Measurements from ENCODE around the gene ASTN2.

DNA sequence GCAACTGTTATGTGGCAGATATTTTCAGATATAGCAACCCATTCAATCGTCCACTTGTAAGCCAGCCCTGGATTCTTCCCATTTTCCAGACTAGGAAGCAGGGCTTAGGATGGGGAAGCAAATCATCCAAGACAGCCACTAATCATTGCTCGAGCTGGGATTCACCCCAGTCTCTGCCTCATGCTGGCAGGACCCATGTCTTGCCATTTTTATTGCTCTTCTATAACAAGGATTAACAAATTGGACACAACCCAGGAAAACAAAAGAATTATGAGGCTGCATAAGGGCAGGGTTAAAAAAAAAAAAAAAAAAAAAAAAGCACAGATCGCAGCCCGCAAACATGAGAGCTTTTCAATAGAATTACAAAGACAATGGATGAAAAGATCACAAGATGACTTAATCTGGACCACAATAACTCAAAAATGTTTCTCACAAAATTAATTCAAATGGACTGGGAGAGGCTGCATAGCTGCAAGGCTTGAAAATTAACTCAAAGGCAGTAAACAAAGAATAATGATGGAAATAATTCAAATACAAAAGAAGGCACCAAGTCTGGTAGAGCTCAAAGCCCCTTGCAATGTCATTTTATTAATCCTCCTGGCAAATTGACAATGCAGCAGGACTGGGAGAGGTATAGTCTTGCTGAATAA, 40.7 kb downstream of the ASTN2 start:
- no peak for TF ChIP-seq EP300 (IDR thresholded peaks at IDR 0.05)
- TF ChIP-seq POLR2A (IDR thresholded peaks at IDR 0.05), result no peak
- TF ChIP-seq, protein P1, sequence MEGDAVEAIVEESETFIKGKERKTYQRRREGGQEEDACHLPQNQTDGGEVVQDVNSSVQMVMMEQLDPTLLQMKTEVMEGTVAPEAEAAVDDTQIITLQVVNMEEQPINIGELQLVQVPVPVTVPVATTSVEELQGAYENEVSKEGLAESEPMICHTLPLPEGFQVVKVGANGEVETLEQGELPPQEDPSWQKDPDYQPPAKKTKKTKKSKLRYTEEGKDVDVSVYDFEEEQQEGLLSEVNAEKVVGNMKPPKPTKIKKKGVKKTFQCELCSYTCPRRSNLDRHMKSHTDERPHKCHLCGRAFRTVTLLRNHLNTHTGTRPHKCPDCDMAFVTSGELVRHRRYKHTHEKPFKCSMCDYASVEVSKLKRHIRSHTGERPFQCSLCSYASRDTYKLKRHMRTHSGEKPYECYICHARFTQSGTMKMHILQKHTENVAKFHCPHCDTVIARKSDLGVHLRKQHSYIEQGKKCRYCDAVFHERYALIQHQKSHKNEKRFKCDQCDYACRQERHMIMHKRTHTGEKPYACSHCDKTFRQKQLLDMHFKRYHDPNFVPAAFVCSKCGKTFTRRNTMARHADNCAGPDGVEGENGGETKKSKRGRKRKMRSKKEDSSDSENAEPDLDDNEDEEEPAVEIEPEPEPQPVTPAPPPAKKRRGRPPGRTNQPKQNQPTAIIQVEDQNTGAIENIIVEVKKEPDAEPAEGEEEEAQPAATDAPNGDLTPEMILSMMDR (IDR thresholded peaks at IDR 0.05), result no peak

All from sigmoid colon (tissue), 4 donors.